IMR-90 (cell line): ENCODE results near the gene RPS27A. TPM values are rescaled to one million over a fixed set of nuclear protein-coding genes. Genes with fewer than 3 reads are reported as not detected.

ENCODE experiments used
- ATAC-seq: fragments of 200-7000 bp; cut with Tn5 transposase; 2 replicates; pipeline ENCODE4 v1.9.1; 2020; ENCODE audit warnings: low read depth, mild to moderate bottlenecking, moderate library complexity
- BruUV-seq: library from RNA; stranded (reverse); fragments of 400-500 nt; replicated peaks from 2 replicates; lab custom pipeline; 2021; lab: Mats Ljungman, UMichigan
- CTCF ChIA-PET: fragments of 300-600 bp; formaldehyde crosslinking; extraction: SDS; loops from one replicate; lab custom pipeline; 2021; ENCODE audit warnings: antibody characterized with exemption; lab: Yijun Ruan, JAX
- POLR2A ChIA-PET: fragments of 300-600 bp; sonication (Branson Sonifier 250); formaldehyde crosslinking; loops from one replicate; lab custom pipeline; 2022; ENCODE audit warnings: antibody characterized with exemption; ENCODE audit not compliant: unreplicated experiment; lab: Charles Lee
- DNase-seq: peaks from one replicate; pipeline ENCODE4 v3.0.0; 2013
- H2AFZ ChIP-seq: replicated peaks from 2 replicates; pipeline ENCODE3; 2013; ENCODE audit warnings: low read length, mild to moderate bottlenecking; ENCODE audit not compliant: poor library complexity
- H2AK5ac ChIP-seq: 2 replicates; pipeline ENCODE4 v1.6.1; 2013; ENCODE audit warnings: low read depth, low read length, inconsistent platforms
- H2AK9ac ChIP-seq: replicated peaks from 2 replicates; pipeline ENCODE3; 2013; ENCODE audit warnings: mild to moderate bottlenecking, low read depth, low read length, moderate library complexity; ENCODE audit not compliant: poor library complexity
- H2BK120ac ChIP-seq: 2 replicates; pipeline ENCODE4 v1.6.1; 2013; ENCODE audit warnings: low read depth, low read length, inconsistent platforms
- H2BK15ac ChIP-seq: 3 replicates; pipeline ENCODE4 v1.6.1; 2013; ENCODE audit warnings: low read depth, low read length, inconsistent platforms
- H2BK20ac ChIP-seq: 2 replicates; pipeline ENCODE4 v1.6.1; 2013; ENCODE audit warnings: low read depth, mild to moderate bottlenecking, inconsistent platforms, low read length, moderate library complexity
- H2BK5ac ChIP-seq: 2 replicates; pipeline ENCODE4 v1.6.1; 2013; ENCODE audit warnings: mild to moderate bottlenecking, low read depth, low read length, inconsistent platforms; ENCODE audit not compliant: poor library complexity, severe bottlenecking
- H3K14ac ChIP-seq: replicated peaks from 2 replicates; pipeline ENCODE4 v1.6.1; 2013; ENCODE audit warnings: low read depth, low read length, inconsistent platforms
- H3K18ac ChIP-seq: 2 replicates; pipeline ENCODE4 v1.6.1; 2013; ENCODE audit warnings: low read depth, low read length, control low read depth
- H3K23ac ChIP-seq: 2 replicates; pipeline ENCODE4 v1.6.1; 2013; ENCODE audit warnings: low read depth, low read length, inconsistent platforms
- H3K27ac ChIP-seq: 2 replicates; pipeline ENCODE4 v1.5.1; 2013; ENCODE audit warnings: mild to moderate bottlenecking, control low read depth, low read length; ENCODE audit not compliant: insufficient read depth
- H3K27me3 ChIP-seq: 2 replicates; pipeline ENCODE4 v1.6.1; 2013; ENCODE audit warnings: low read length; ENCODE audit not compliant: control insufficient read depth, insufficient read depth
- H3K36me3 ChIP-seq: 2 replicates; pipeline ENCODE4 v1.6.1; 2013; ENCODE audit warnings: low read length, mixed read lengths; ENCODE audit not compliant: control insufficient read depth, insufficient read depth
- H3K4ac ChIP-seq: 2 replicates; pipeline ENCODE4 v1.6.1; 2013; ENCODE audit warnings: low read depth, low read length, inconsistent platforms
- H3K4me1 ChIP-seq: 2 replicates; pipeline ENCODE4 v1.6.1; 2013; ENCODE audit warnings: low read length, mixed read lengths; ENCODE audit not compliant: control insufficient read depth, insufficient read depth
- H3K4me2 ChIP-seq: 2 replicates; pipeline ENCODE4 v1.6.1; 2013; ENCODE audit warnings: low read depth, mild to moderate bottlenecking, control low read depth, low read length, moderate library complexity
- H3K4me3 ChIP-seq: 2 replicates; pipeline ENCODE4 v1.5.1; 2013; ENCODE audit warnings: low read depth, mild to moderate bottlenecking, control low read depth, low read length, moderate library complexity; ENCODE audit not compliant: insufficient read depth
- H3K56ac ChIP-seq: 2 replicates; pipeline ENCODE4 v1.6.1; 2013; ENCODE audit warnings: low read length, inconsistent platforms; ENCODE audit not compliant: insufficient read depth; ENCODE audit errors: extremely low read depth
- H3K79me1 ChIP-seq, 2 experiments: 2 replicates each; pipeline ENCODE4 v1.6.1; 2013; ENCODE audit warnings: low read length in 2 of 2, inconsistent platforms in 1 of 2, low read depth in 1 of 2
- H3K9ac ChIP-seq: 2 replicates; pipeline ENCODE4 v1.6.1; 2013; ENCODE audit warnings: low read depth, low read length, control low read depth
- H3K9me1 ChIP-seq: 2 replicates; pipeline ENCODE4 v1.6.1; 2013; ENCODE audit warnings: low read length, inconsistent platforms; ENCODE audit not compliant: insufficient read depth
- H3K9me3 ChIP-seq: 2 replicates; pipeline ENCODE4 v1.6.1; 2013; ENCODE audit warnings: low read length; ENCODE audit not compliant: control insufficient read depth, insufficient read depth
- H4K20me1 ChIP-seq: 2 replicates; pipeline ENCODE4 v1.6.1; 2013; ENCODE audit warnings: low read length, inconsistent platforms; ENCODE audit not compliant: insufficient read depth
- H4K5ac ChIP-seq: 2 replicates; pipeline ENCODE4 v1.6.1; 2013; ENCODE audit warnings: mild to moderate bottlenecking, low read depth, low read length, control low read depth
- H4K8ac ChIP-seq, 2 experiments: 2 replicates each; pipeline ENCODE4 v1.6.1; 2013; ENCODE audit warnings: low read depth in 2 of 2, low read length in 2 of 2, control low read depth in 1 of 2, inconsistent platforms in 1 of 2
- H4K91ac ChIP-seq: 2 replicates; pipeline ENCODE4 v1.6.1; 2013; ENCODE audit warnings: low read depth, low read length, inconsistent platforms; ENCODE audit not compliant: insufficient read depth
- FOS ChIP-seq: fragments of 150-350 bp; IDR thresholded peaks from 2 replicates; pipeline ENCODE4 v1.6.1; 2016; ENCODE audit warnings: low read depth, low read length
- MAFK ChIP-seq: IDR thresholded peaks from 2 replicates; pipeline ENCODE4 v1.6.1; 2012; ENCODE audit warnings: low read depth, low read length, improper control_type of control experiment
- NFE2L2 ChIP-seq: fragments of 150-350 bp; IDR thresholded peaks from 2 replicates; pipeline ENCODE4 v1.6.1; 2016; ENCODE audit warnings: low read depth, mild to moderate bottlenecking, low read length
- RFX5 ChIP-seq: IDR thresholded peaks from 2 replicates; pipeline ENCODE4 v1.8.0; 2012; ENCODE audit warnings: low read depth, mild to moderate bottlenecking, low read length, moderate library complexity
- WGBS, 2 experiments: methylation state at CpG; one replicate each; pipeline versions ENCODE4 v1.1.5 to v1.1.7; 2013; ENCODE audit warnings: missing lambda C conversion rate in 2 of 2; ENCODE audit not compliant: insufficient read length in 1 of 2; ENCODE audit errors: extremely low coverage in 2 of 2; 5-methylcytosine and 5-hydroxymethylcytosine counted together
- dilution Hi-C: fragments of 300-500 bp; cut with HindIII; formaldehyde crosslinking; loops from one replicate; pipeline ENCODE4 v1.14.3; 2018; ENCODE audit warnings: low sequenced_read_pairs; ENCODE audit not compliant: unreplicated experiment
- in situ Hi-C: fragments of 300-500 bp; cut with MboI; formaldehyde crosslinking; loops from 3 replicates; pipeline ENCODE4 v1.14.3; 2019; ENCODE audit warnings: low sequenced_read_pairs, inconsistent platforms, mixed read lengths
- intact Hi-C: fragments of 100-400 bp; cut with micrococcal nuclease; formaldehyde crosslinking; loops from 2 replicates; pipeline ENCODE4 v1.10.0; 2022
- polyA plus RNA-seq, 3 experiments: library from polyadenylated mRNA; depleted of rRNA; stranded (reverse); fragments of >200 nt; gene quantifications; 2 replicates each; pipeline ENCODE4 v1.2.3, GENCODE V29; 2012; ENCODE audit warnings: low replicate concordance in 1 of 3
- total RNA-seq: library from RNA; depleted of rRNA; stranded (reverse); fragments of >200 nt; gene quantifications from 2 replicates; pipeline ENCODE4 v1.2.3, GENCODE V29; 2012

The RPS27A gene
- total and polyA plus RNA-seq, 2 of the 4 experiments (the other 2 are of a cell fraction) = 496 to 1,421 TPM

DNA sequence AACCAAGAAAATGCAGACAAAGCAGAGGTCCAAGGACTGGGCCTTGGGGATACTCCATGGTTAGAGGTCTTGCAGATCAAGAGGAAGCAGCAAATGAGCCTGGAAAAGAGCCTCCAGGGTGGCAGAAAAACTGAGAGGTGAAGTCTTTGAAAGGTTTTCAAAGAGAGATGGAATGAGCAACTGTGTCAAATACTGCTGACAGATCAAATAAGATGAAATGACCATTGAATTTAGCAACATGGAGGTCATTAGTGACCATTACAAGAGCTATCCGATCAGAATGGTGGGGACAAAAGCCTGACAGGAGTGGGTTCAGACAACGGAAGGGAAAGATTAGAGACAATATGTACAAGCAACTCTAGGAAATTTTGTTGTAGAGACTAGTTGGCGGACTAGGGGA lies 1.9 kb upstream of the RPS27A start:
- Histone ChIP-seq H3K14ac (no peak overlapping the region), H4K20me1 (peaks cover 20% of the 10 kb centered on the region; the same call in 1 of the 2 replicates), H4K5ac (no peak overlapping the region), H3K27ac (no peak overlapping the region), H3K4me3 (no peak overlapping the region), H4K8ac (no peak overlapping the region), H3K79me1 (peaks cover 27 to 75% of the 10 kb centered on the region in 2 experiments), H3K18ac (no peak overlapping the region), H2AFZ (no peak overlapping the region), H4K91ac (no peak overlapping the region), H3K4ac (no peak overlapping the region), H3K27me3 (no peaks in the 10 kb centered on the region), H3K23ac (no peak overlapping the region), H2BK120ac (no peak overlapping the region), H3K4me2 (no peak overlapping the region), H3K36me3 (peaks cover 13% of the 10 kb centered on the region), H2AK5ac (no peak overlapping the region), H2BK15ac (no peak overlapping the region), H2AK9ac (no peak overlapping the region), H3K9ac (no peak overlapping the region), H2BK5ac (no peak overlapping the region), H2BK20ac (no peak overlapping the region), H3K9me1 (no peaks in the 10 kb centered on the region; the same call in 1 of the 2 replicates), H3K4me1 (peaks cover 4% of the 10 kb centered on the region), H3K9me3 (no peaks in the 10 kb centered on the region), H3K56ac (no peak overlapping the region)
- DNase-seq (no peak), ATAC-seq (no peak)
- in situ Hi-C loops = no loop called here
- intact Hi-C loops = loop anchor here (5.0 kb wide), 1 partner anchor 128 kb away; no protein-coding TSS in a partner anchor
- TF ChIP-seq FOS = no peak
- TF ChIP-seq NFE2L2 = no peak
- peak; percentile 71 for TF ChIP-seq MAFK
- TF ChIP-seq RFX5 = no peak
- POLR2A ChIA-PET = no interaction called here
- dilution Hi-C loops = no loop called here
- CTCF ChIA-PET = no interaction called here
- BruUV-seq = no TSS peak
- 95% methylated on average over 2 of the region's 3 CpGs; no CpG with 5 or more reads in 1 of the 2 experiments for WGBS, 2 experiments
